ENCODE results near the gene KCNH4.

Gene KCNH4

DNA sequence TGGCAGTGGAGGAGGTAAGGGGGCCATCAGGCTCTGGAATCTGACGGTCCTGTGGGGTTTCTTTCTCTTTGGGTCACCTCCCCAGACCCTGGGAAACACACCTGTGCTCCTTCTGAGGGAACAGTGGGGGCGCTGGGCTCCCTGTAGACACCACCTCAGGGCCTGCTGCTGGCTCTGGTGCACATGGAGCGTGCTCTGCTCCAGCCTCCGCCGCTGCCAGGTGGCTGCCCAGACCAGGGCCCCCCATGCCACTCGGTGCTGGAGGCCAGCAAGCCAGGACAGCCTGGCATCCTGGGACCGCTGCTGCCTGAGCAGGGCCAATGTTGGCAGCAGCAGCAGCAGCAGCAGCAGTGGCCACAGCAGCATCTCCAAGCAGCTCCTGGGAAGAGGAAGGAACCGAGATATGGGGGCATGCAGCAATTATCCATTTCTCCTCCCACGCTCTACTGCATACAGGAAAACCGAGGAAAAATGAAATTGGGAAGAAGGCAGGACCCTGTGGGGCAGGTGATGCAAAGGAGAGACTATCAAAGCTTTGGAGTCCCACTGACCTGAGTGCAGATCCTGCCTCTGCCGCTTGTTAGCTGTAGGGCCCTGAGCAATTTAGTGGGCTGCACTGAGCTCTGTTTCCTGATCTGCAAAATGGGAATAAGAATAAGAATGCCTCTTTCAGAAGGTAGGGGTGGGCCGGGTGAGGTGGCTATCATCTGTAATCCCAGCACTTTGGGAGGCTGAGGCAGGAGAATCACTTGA, 12.4 kb upstream of the KCNH4 start:
- Histone ChIP-seq H3K9ac (ENCODE audit: low read length) (peak overlapping the region; percentile 82), H3K9me3 (ENCODE audit: insufficient read depth, low read length) (no peaks in the 10 kb centered on the region), H3K27me3 (ENCODE audit: low read depth, low read length) (no peaks in the 10 kb centered on the region), H3K36me3 (replicated peaks; ENCODE audit: low read depth, low read length) (peaks cover 2% of the 10 kb centered on the region), H3K27ac (ENCODE audit: low read length) (peak overlapping the region; percentile 58; the same call in 1 of the 2 replicates), H2AFZ (ENCODE audit: low read depth, low read length) (no peak overlapping the region), H4K20me1 (ENCODE audit: insufficient read depth, low read length) (no peaks in the 10 kb centered on the region), H3K79me2 (ENCODE audit: low read length) (peaks cover 3% of the 10 kb centered on the region; the same call in 1 of the 2 replicates), H3K4me3 (ENCODE audit: low read length) (peak overlapping the region; percentile 98), H3K4me2 (ENCODE audit: low read length) (peak overlapping the region; percentile 97), H3K4me1 (ENCODE audit: low read length) (peaks cover 12% of the 10 kb centered on the region)
- TF ChIP-seq, protein P1, sequence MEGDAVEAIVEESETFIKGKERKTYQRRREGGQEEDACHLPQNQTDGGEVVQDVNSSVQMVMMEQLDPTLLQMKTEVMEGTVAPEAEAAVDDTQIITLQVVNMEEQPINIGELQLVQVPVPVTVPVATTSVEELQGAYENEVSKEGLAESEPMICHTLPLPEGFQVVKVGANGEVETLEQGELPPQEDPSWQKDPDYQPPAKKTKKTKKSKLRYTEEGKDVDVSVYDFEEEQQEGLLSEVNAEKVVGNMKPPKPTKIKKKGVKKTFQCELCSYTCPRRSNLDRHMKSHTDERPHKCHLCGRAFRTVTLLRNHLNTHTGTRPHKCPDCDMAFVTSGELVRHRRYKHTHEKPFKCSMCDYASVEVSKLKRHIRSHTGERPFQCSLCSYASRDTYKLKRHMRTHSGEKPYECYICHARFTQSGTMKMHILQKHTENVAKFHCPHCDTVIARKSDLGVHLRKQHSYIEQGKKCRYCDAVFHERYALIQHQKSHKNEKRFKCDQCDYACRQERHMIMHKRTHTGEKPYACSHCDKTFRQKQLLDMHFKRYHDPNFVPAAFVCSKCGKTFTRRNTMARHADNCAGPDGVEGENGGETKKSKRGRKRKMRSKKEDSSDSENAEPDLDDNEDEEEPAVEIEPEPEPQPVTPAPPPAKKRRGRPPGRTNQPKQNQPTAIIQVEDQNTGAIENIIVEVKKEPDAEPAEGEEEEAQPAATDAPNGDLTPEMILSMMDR (IDR thresholded peaks at IDR 0.05; ENCODE audit: low read depth, low read length), result no peak
- no peak for TF ChIP-seq EZH2phosphoT487 (IDR thresholded peaks at IDR 0.05; ENCODE audit: low read depth)

GRCh38 chr17:42192189-42193126, 11.5 kb upstream of the KCNH4 start:
- TF ChIP-seq, protein P1 (IDR thresholded peaks at IDR 0.05; ENCODE audit: low read depth, low read length), result no peak
- TF ChIP-seq EZH2phosphoT487 (IDR thresholded peaks at IDR 0.05; ENCODE audit: low read depth), result no peak
- no peaks in the 10 kb centered on the region for H3K27me3 ChIP-seq (ENCODE audit: low read depth, low read length)
- H3K4me3 ChIP-seq (ENCODE audit: low read length), result peak overlapping the region; percentile 98; the same call in 1 of the 2 replicates
- no peaks in the 10 kb centered on the region for H4K20me1 ChIP-seq (ENCODE audit: insufficient read depth, low read length)
- no peak overlapping the region for H2AFZ ChIP-seq (ENCODE audit: low read depth, low read length)
- peaks cover 3% of the 10 kb centered on the region; the same call in 1 of the 2 replicates for H3K79me2 ChIP-seq (ENCODE audit: low read length)
- no peak overlapping the region for H3K9ac ChIP-seq (ENCODE audit: low read length)
- no peaks in the 10 kb centered on the region for H3K36me3 ChIP-seq (replicated peaks; ENCODE audit: low read depth, low read length)
- no peak overlapping the region for H3K27ac ChIP-seq (ENCODE audit: low read length)
- peaks cover 10% of the 10 kb centered on the region for H3K4me1 ChIP-seq (ENCODE audit: low read length)
- H3K4me2 ChIP-seq (ENCODE audit: low read length), result peak overlapping the region; percentile 97
- no peaks in the 10 kb centered on the region for H3K9me3 ChIP-seq (ENCODE audit: insufficient read depth, low read length)

- peaks cover 15% of the 10 kb centered on the region for H3K4me1 ChIP-seq (ENCODE audit: low read length)
- no peaks in the 10 kb centered on the region for H3K9me3 ChIP-seq (ENCODE audit: insufficient read depth, low read length)
- H3K27ac ChIP-seq (ENCODE audit: low read length), result no peak overlapping the region
- no peak overlapping the region for H3K4me3 ChIP-seq (ENCODE audit: low read length)
- no peaks in the 10 kb centered on the region for H3K27me3 ChIP-seq (ENCODE audit: low read depth, low read length)
- peaks cover 3% of the 10 kb centered on the region; the same call in 1 of the 2 replicates for H3K79me2 ChIP-seq (ENCODE audit: low read length)
- H2AFZ ChIP-seq (ENCODE audit: low read depth, low read length), result no peak overlapping the region
- no peaks in the 10 kb centered on the region for H3K36me3 ChIP-seq (replicated peaks; ENCODE audit: low read depth, low read length)
- no peaks in the 10 kb centered on the region for H4K20me1 ChIP-seq (ENCODE audit: insufficient read depth, low read length)
- TF ChIP-seq, protein P1 (IDR thresholded peaks at IDR 0.05; ENCODE audit: low read depth, low read length), result no peak
- no peak for TF ChIP-seq EZH2phosphoT487 (IDR thresholded peaks at IDR 0.05; ENCODE audit: low read depth)
- no peak overlapping the region for H3K4me2 ChIP-seq (ENCODE audit: low read length)
- no peak overlapping the region for H3K9ac ChIP-seq (ENCODE audit: low read length)
Observed at GRCh38 chr17:42191275-42191608, 10.3 kb upstream of the KCNH4 start.
